K562 (cell line): Measurements from ENCODE around the gene HBM.

Experiments used
- EZH2 ChIP-seq: IDR thresholded peaks from 2 replicates; pipeline ENCODE4 v1.6.1; 2012; ENCODE audit warnings: low read depth, mild to moderate bottlenecking, inconsistent platforms, low read length, borderline replicate concordance
- MYC ChIP-seq, 2 experiments: fragments of 250-450 bp in 1 of 2; sonication (Bioruptor Pico) in 1 of 2; IDR thresholded peaks; 2 replicates each; pipeline versions ENCODE4 v1.5.1 to v1.6.1; 2012 to 2021; ENCODE audit warnings: low read depth in 2 of 2, borderline replicate concordance in 1 of 2, improper control_type of control experiment in 1 of 2, low read length in 1 of 2, mild to moderate bottlenecking in 1 of 2, moderate library complexity in 1 of 2
- NR1H2 ChIP-seq: sonication (generic); formaldehyde crosslinking; IDR thresholded peaks from 2 replicates; pipeline ENCODE4 v1.4.0; 2020; ENCODE audit warnings: mild to moderate bottlenecking, missing genetic modification reagents
- PHTF2 ChIP-seq: fragments of 250-450 bp; sonication (Bioruptor Pico); IDR thresholded peaks from 2 replicates; pipeline ENCODE4 v1.5.0; 2021; ENCODE audit warnings: mild to moderate bottlenecking

GRCh38 chr16:168424-168823 lies 2.6 kb downstream of the HBM start:
- TF ChIP-seq PHTF2, result no peak
- TF ChIP-seq MYC (IDR thresholded peaks at IDR 0.05; ENCODE audit: low read depth, low read length), result no peak
- TF ChIP-seq MYC (CRISPR knock-in tag; IDR thresholded peaks at IDR 0.05; ENCODE audit: borderline replicate concordance, low read depth), result no peak
- no peak for TF ChIP-seq NR1H2 (CRISPR knock-in tag)
- no peak for TF ChIP-seq EZH2
